Stimulated activated CD4-positive, alpha-beta T cell treated with anti-CD3 and anti-CD28 coated beads, Interleukin-12 subunit alpha, Interleukin-12 subunit beta, amount 100 ng/mL, for 24 hours (primary cell): ENCODE data around the gene ASB9.
"Not testable (repeated sequence)": the region's sequence is repeated elsewhere in the genome, so short reads cannot be mapped to it uniquely, and the experiment has no call there.

Source experiments
- DNase-seq, 2 experiments: peaks; one replicate each; pipeline ENCODE4 v3.0.0-alpha.2; 2020; ENCODE audit warnings: low read depth in 2 of 2

The ASB9 gene

GRCh38 chrX:15242899-15243555 lies 26.9 kb downstream of the ASB9 start:
- peak in 1 of 2 experiments; percentile 13 for DNase-seq

GRCh38 chrX:15241301-15241700 lies 28.6 kb downstream of the ASB9 start:
- DNase-seq, result no peak

GRCh38 chrX:15240414-15240813 lies 29.5 kb downstream of the ASB9 start:
- no peak for DNase-seq

GRCh38 chrX:15236146-15236545 lies 33.7 kb downstream of the ASB9 start:
- DNase-seq, result no peak

GRCh38 chrX:15235001-15235400 lies 34.9 kb downstream of the ASB9 start:
- no peak for DNase-seq

- DNase-seq, result no peak
These were observed 36.4 kb downstream of the ASB9 start for GRCh38 chrX:15233416-15234015.

- DNase-seq, result no peak
These were observed 45.1 kb downstream of the ASB9 start for GRCh38 chrX:15224747-15225146.

- DNase-seq, result no peak
These were observed 48.6 kb downstream of the ASB9 start for GRCh38 chrX:15221321-15221720.

GRCh38 chrX:15217161-15217560 lies 52.7 kb downstream of the ASB9 start:
- no peak for DNase-seq

GRCh38 chrX:15216280-15216679 lies 53.6 kb downstream of the ASB9 start:
- no peak for DNase-seq

GRCh38 chrX:15215366-15215765 lies 54.5 kb downstream of the ASB9 start:
- DNase-seq, result no peak

GRCh38 chrX:15214588-15214987 lies 55.3 kb downstream of the ASB9 start:
- no peak for DNase-seq

- DNase-seq, result no peak
These were observed 60.8 kb downstream of the ASB9 start for GRCh38 chrX:15209096-15209495.

- no peak for DNase-seq
These were observed 61.9 kb downstream of the ASB9 start for GRCh38 chrX:15207994-15208393.

GRCh38 chrX:15207384-15207783 lies 62.5 kb downstream of the ASB9 start:
- DNase-seq, result no peak

- DNase-seq, result no peak
These were observed 63.6 kb downstream of the ASB9 start for GRCh38 chrX:15206306-15206705.

- DNase-seq, result no peak
These were observed 65.6 kb downstream of the ASB9 start for GRCh38 chrX:15204130-15204751.

GRCh38 chrX:15203694-15204093 lies 66.2 kb downstream of the ASB9 start:
- no peak for DNase-seq

GRCh38 chrX:15202454-15203177 lies 67.3 kb downstream of the ASB9 start:
- no peak for DNase-seq

- no peak for DNase-seq
These were observed 69.0 kb downstream of the ASB9 start for GRCh38 chrX:15200871-15201270.

- not testable (repeated sequence) for DNase-seq
These were observed 71.2 kb downstream of the ASB9 start for GRCh38 chrX:15198608-15199202.

- no peak for DNase-seq
These were observed 75.7 kb downstream of the ASB9 start for GRCh38 chrX:15194146-15194545.
